ENCODE data around the gene SHB. TPM values are rescaled to one million over a fixed set of nuclear protein-coding genes. Genes with fewer than 3 reads are reported as not detected.

Gene SHB
- polyA plus RNA-seq, 2 of the 4 experiments (the other 2 are of a cell fraction), result 15.4 to 22.0 TPM

- no peak for TF ChIP-seq KDM1A (IDR thresholded peaks at IDR 0.05; ENCODE audit: low read depth)
- TF ChIP-seq ZC3H11A (IDR thresholded peaks at IDR 0.05), result no peak
- no peak for TF ChIP-seq REST (IDR thresholded peaks at IDR 0.05)
- TF ChIP-seq ELK1 (IDR thresholded peaks at IDR 0.05; ENCODE audit: low read depth, low read length), result no peak
These were observed 71.2 kb downstream of the SHB start (continued) for GRCh38 chr9:37997636-37998374.

GRCh38 chr9:37996819-37997217 lies 72.2 kb downstream of the SHB start:
- ChIA-PET CTCF (interaction anchor here (0.8 to 2.3 kb wide), 8 partner anchors 9 to 94 kb away, joined by 3 to 9 read pairs (median 4); no protein-coding TSS in a partner anchor), POLR2A (no interaction called here)
- no peak overlapping the region for H3K4me3 ChIP-seq
- TF ChIP-seq ZC3H11A (IDR thresholded peaks at IDR 0.05), result no peak
- no peak for TF ChIP-seq E2F6 (IDR thresholded peaks at IDR 0.05; ENCODE audit: borderline replicate concordance, low read depth)
- TF ChIP-seq CBX2 (IDR thresholded peaks at IDR 0.05; ENCODE audit: borderline replicate concordance, low read depth), result no peak
- TF ChIP-seq MAZ (IDR thresholded peaks at IDR 0.05; ENCODE audit: borderline replicate concordance, low read depth, low read length), result no peak
- no peak for TF ChIP-seq ATOH8 (CRISPR knock-in tag; IDR thresholded peaks at IDR 0.05; ENCODE audit: low read depth)
- no peak for TF ChIP-seq USF2 (IDR thresholded peaks at IDR 0.05)
- TF ChIP-seq EHMT2 (IDR thresholded peaks at IDR 0.05; ENCODE audit: low read depth), result no peak
- TF ChIP-seq HOXB5 (CRISPR knock-in tag; IDR thresholded peaks at IDR 0.05), result no peak
- no peak for TF ChIP-seq KDM5A (IDR thresholded peaks at IDR 0.05)
- no peak for TF ChIP-seq BCL3 (IDR thresholded peaks at IDR 0.05)
- TF ChIP-seq EP300 (IDR thresholded peaks at IDR 0.05), result no peak
- TF ChIP-seq POLR2AphosphoS2 (conservative IDR thresholded peaks at IDR 0.05; ENCODE audit: low read length), result no peak
- peaks cover 42% of the 10 kb centered on the region for H3K4me1 ChIP-seq
- DNase-seq (ENCODE audit: low read depth in 1 of 2, low spot score in 1 of 2), result no peak
- H3K27ac ChIP-seq, result 0 out of 6 replicates have a peak overlapping the region, but pooled peaks of 1 of the 2 experiments have one; percentile 0
- no peaks in the 10 kb centered on the region for H3K9me3 ChIP-seq
- ATAC-seq, result no peak
- 90% methylated on average over 4 of the region's 4 CpGs for WGBS (ENCODE audit: missing lambda C conversion rate)
- H3K4me2 ChIP-seq, result no peak overlapping the region
- FAIRE-seq, result no peak

Measured in A549 (cell line).